Panc1 (cell line): Measurements from ENCODE around the gene ACBD3.

Experiments
- POLR2AphosphoS5 ChIP-seq: IDR thresholded peaks from 2 replicates; pipeline ENCODE4 v1.6.1; 2012; ENCODE audit warnings: mild to moderate bottlenecking, low read depth, low read length, moderate library complexity
- REST ChIP-seq, 2 experiments: IDR thresholded peaks; 2 replicates each; pipeline ENCODE4 v1.6.1; 2011 to 2012; ENCODE audit warnings: low read depth in 2 of 2, control low read depth in 1 of 2, low read length in 1 of 2, mild to moderate bottlenecking in 1 of 2, moderate library complexity in 1 of 2; ENCODE audit not compliant: insufficient read depth in 1 of 2
- TF ChIP-seq, protein P1 (sequence below): fragments of 450-650 bp; IDR thresholded peaks from 2 replicates; pipeline ENCODE4 v1.5.1; 2017; ENCODE audit warnings: mild to moderate bottlenecking

DNA sequence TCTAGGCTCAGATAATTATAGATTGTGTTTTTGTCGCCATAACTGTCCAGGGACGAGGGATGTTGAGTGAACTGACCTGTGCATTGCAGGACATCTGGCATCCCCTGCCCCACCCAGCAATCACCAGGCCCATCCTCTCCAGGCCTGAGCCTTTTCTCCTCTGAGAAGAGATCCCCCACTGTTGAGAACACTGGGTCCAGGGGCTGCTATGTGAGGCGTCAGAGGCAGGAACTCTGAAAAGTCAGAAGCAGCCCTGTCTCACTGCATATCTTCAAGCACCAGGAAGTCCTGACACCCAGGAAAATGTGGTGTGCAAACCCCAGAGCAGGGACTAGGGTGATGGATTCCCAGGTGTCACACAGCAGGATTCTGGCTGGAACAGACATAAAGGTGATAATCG lies 17.1 kb upstream of the ACBD3 start:
- TF ChIP-seq, protein P1, sequence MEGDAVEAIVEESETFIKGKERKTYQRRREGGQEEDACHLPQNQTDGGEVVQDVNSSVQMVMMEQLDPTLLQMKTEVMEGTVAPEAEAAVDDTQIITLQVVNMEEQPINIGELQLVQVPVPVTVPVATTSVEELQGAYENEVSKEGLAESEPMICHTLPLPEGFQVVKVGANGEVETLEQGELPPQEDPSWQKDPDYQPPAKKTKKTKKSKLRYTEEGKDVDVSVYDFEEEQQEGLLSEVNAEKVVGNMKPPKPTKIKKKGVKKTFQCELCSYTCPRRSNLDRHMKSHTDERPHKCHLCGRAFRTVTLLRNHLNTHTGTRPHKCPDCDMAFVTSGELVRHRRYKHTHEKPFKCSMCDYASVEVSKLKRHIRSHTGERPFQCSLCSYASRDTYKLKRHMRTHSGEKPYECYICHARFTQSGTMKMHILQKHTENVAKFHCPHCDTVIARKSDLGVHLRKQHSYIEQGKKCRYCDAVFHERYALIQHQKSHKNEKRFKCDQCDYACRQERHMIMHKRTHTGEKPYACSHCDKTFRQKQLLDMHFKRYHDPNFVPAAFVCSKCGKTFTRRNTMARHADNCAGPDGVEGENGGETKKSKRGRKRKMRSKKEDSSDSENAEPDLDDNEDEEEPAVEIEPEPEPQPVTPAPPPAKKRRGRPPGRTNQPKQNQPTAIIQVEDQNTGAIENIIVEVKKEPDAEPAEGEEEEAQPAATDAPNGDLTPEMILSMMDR = no peak
- TF ChIP-seq POLR2AphosphoS5 (no peak), REST (IDR thresholded peaks at IDR 0.05; ENCODE audit: insufficient read depth in 1 of 2, low read depth in 2 of 2, low read length in 1 of 2) (no peak)
